Endothelial cell of umbilical vein (primary cell): ENCODE results near the gene VAV2. TPM values are rescaled to one million over a fixed set of nuclear protein-coding genes. Genes with fewer than 3 reads are reported as not detected.

Experiments
- BruUV-seq: library from RNA; stranded (reverse); fragments of 400-500 nt; replicated peaks from 2 replicates; lab custom pipeline; 2021; lab: Mats Ljungman, UMichigan
- CTCF ChIA-PET: fragments of 300-600, 350-600 bp; sonication (Branson Sonifier 250); formaldehyde crosslinking; loops from one replicate; lab custom pipeline; 2021; ENCODE audit warnings: antibody characterized with exemption, inconsistent platforms; lab: Charles Lee
- POLR2A ChIA-PET: fragments of 300-600, 350-600 bp; sonication (Branson Sonifier 250); formaldehyde crosslinking; loops from one replicate; lab custom pipeline; 2021; ENCODE audit warnings: antibody characterized with exemption, inconsistent platforms; lab: Charles Lee
- DNase-seq: peaks from one replicate; pipeline ENCODE4 v3.0.0-alpha.2; 2011; ENCODE audit warnings: low read depth, low spot score
- FAIRE-seq: peaks from 2 replicates; lab custom pipeline; 2011; peaks lifted over from hg19 to GRCh38; lab: Jason Lieb, UNC
- H2AFZ ChIP-seq: 2 replicates; pipeline ENCODE4 v1.6.0; 2012; ENCODE audit warnings: low read depth, low read length, control low read depth, inconsistent platforms
- H3K27ac ChIP-seq: 2 replicates; pipeline ENCODE4 v1.5.1; 2011; ENCODE audit warnings: low read depth, mild to moderate bottlenecking, control low read depth, low read length, moderate library complexity; ENCODE audit not compliant: insufficient read depth
- H3K27me3 ChIP-seq, 2 experiments: 2 replicates each; pipeline versions ENCODE4 v1.6.0 to v1.6.1; 2011; ENCODE audit warnings: low read length in 2 of 2, mixed read lengths in 1 of 2; ENCODE audit not compliant: control insufficient read depth in 2 of 2, insufficient read depth in 2 of 2
- H3K36me3 ChIP-seq, 2 experiments: 2 replicates in 1 of 2; 3 replicates in 1 of 2; pipeline ENCODE4 v1.5.1; 2011; ENCODE audit warnings: low read length in 2 of 2, mild to moderate bottlenecking in 1 of 2, moderate library complexity in 1 of 2; ENCODE audit not compliant: control insufficient read depth in 2 of 2, insufficient read depth in 2 of 2; ENCODE audit errors: extremely low read depth in 1 of 2
- H3K4me1 ChIP-seq: 3 replicates; pipeline ENCODE4 v1.5.1; 2011; ENCODE audit warnings: mild to moderate bottlenecking, low read length; ENCODE audit not compliant: control insufficient read depth, insufficient read depth; ENCODE audit errors: extremely low read depth
- H3K4me2 ChIP-seq: 2 replicates; pipeline ENCODE4 v1.6.1; 2011; ENCODE audit warnings: low read length, control low read depth, mixed read lengths; ENCODE audit not compliant: insufficient read depth
- H3K4me3 ChIP-seq, 3 experiments: fragments of 200-600 bp in 1 of 3; sonication (generic), shearing (Covaris generic) in 1 of 3; replicated peaks in 1 of 3; 2 replicates each; pipeline ENCODE4 v1.5.1; 2011 to 2016; ENCODE audit warnings: control low read depth in 3 of 3, low read length in 3 of 3, mild to moderate bottlenecking in 2 of 3, inconsistent platforms in 1 of 3, low read depth in 1 of 3, moderate library complexity in 1 of 3; ENCODE audit not compliant: insufficient read depth in 1 of 3
- H3K79me2 ChIP-seq: 2 replicates; pipeline ENCODE4 v1.6.0; 2012; ENCODE audit warnings: low read length, inconsistent platforms; ENCODE audit not compliant: control insufficient read depth, insufficient read depth
- H3K9ac ChIP-seq: replicated peaks from 2 replicates; pipeline ENCODE3; 2011; ENCODE audit warnings: low read length, control low read depth; ENCODE audit not compliant: insufficient read depth; ENCODE audit errors: extremely low read depth
- H3K9me1 ChIP-seq: replicated peaks from 3 replicates; pipeline ENCODE4 v1.6.0; 2011; ENCODE audit warnings: mild to moderate bottlenecking, low read length; ENCODE audit not compliant: control insufficient read depth, insufficient read depth; ENCODE audit errors: extremely low read depth
- H3K9me3 ChIP-seq: replicated peaks from 2 replicates; pipeline ENCODE4 v1.5.1; 2012; ENCODE audit warnings: low read length, inconsistent platforms; ENCODE audit not compliant: control insufficient read depth, insufficient read depth
- H4K20me1 ChIP-seq: replicated peaks from 2 replicates; pipeline ENCODE3; 2011; ENCODE audit warnings: mild to moderate bottlenecking, low read length; ENCODE audit not compliant: control insufficient read depth, insufficient read depth; ENCODE audit errors: extremely low read depth
- CTCF ChIP-seq, 2 donors: IDR thresholded peaks; 1 replicate in 1 of 2; 2 replicates in 1 of 2; pipeline ENCODE4 v1.5.1; 2011; ENCODE audit warnings: low read length in 2 of 2, mild to moderate bottlenecking in 2 of 2, moderate library complexity in 2 of 2, control low read depth in 1 of 2, inconsistent platforms in 1 of 2, low read depth in 1 of 2; ENCODE audit not compliant: insufficient read depth in 1 of 2; ENCODE audit errors: extremely low read depth in 1 of 2
- EZH2 ChIP-seq: IDR thresholded peaks from 2 replicates; pipeline ENCODE4 v1.6.1; 2012; ENCODE audit warnings: borderline replicate concordance, low read depth, mild to moderate bottlenecking, moderate library complexity, low read length, inconsistent platforms; ENCODE audit not compliant: severe bottlenecking
- FOS ChIP-seq: IDR thresholded peaks from 2 replicates; pipeline ENCODE4 v1.6.1; 2011; ENCODE audit warnings: mild to moderate bottlenecking, low read length, moderate library complexity, borderline replicate concordance; ENCODE audit not compliant: insufficient read depth
- GATA2 ChIP-seq: IDR thresholded peaks from 2 replicates; pipeline ENCODE4 v1.7.0; 2011; ENCODE audit warnings: low read depth, mild to moderate bottlenecking, moderate library complexity, mixed read lengths, low read length; ENCODE audit not compliant: insufficient read length, insufficient read depth
- JUN ChIP-seq: IDR thresholded peaks from 2 replicates; pipeline ENCODE4 v1.6.1; 2011; ENCODE audit warnings: borderline replicate concordance, low read depth; ENCODE audit not compliant: insufficient read length, insufficient read depth
- MAX ChIP-seq: IDR thresholded peaks from 2 replicates; pipeline ENCODE4 v1.6.1; 2011; ENCODE audit not compliant: insufficient read depth, insufficient read length
- MYC ChIP-seq: IDR thresholded peaks from one replicate; pipeline ENCODE4 v1.6.1; 2011; ENCODE audit warnings: mild to moderate bottlenecking, low read depth, low read length
- POLR2A ChIP-seq: IDR thresholded peaks from 2 replicates; pipeline ENCODE4 v1.6.1; 2012; ENCODE audit warnings: low read depth, mild to moderate bottlenecking, control low read depth, low read length
- POLR2AphosphoS5 ChIP-seq: IDR thresholded peaks from 2 replicates; pipeline ENCODE4 v1.6.1; 2012; ENCODE audit warnings: low read depth, mild to moderate bottlenecking, control low read depth, low read length, moderate library complexity; ENCODE audit not compliant: insufficient read depth
- dilution Hi-C: fragments of 300-500 bp; cut with MboI; formaldehyde crosslinking; loops from one replicate; pipeline ENCODE4 v1.15.0; 2019; ENCODE audit warnings: low sequenced_read_pairs; ENCODE audit not compliant: extremely low pct_ligation_motif_present
- intact Hi-C: fragments of 100-400 bp; cut with micrococcal nuclease; formaldehyde crosslinking; loops from one replicate; pipeline ENCODE4 v1.10.0; 2022
- polyA plus RNA-seq, 4 experiments: library from polyadenylated mRNA; depleted of rRNA in 3 of 4; stranded (reverse) in 3 of 4; unstranded in 1 of 4; fragments of >200 nt; gene quantifications; 2 replicates each; pipeline versions ENCODE4 v1.2.1 to v1.2.3, GENCODE V29; 2011 to 2012; ENCODE audit warnings: missing spikeins in 1 of 4
- total RNA-seq: library from RNA; stranded (reverse); gene quantifications from 2 replicates; pipeline ENCODE4 v1.2.3, GENCODE V29; 2021

Gene VAV2
- total and polyA plus RNA-seq, 2 donors (not counting 3 experiments of a cell fraction or from before 2014, with no cell fraction given): 10.6 to 30.6 TPM

- Histone ChIP-seq H3K79me2 (no peaks in the 10 kb centered on the region), H2AFZ (no peak overlapping the region), H3K4me1 (no peaks in the 10 kb centered on the region), H3K9me3 (no peaks in the 10 kb centered on the region), H3K27me3 (peaks cover 8 to 15% of the 10 kb centered on the region in 2 experiments), H4K20me1 (no peaks in the 10 kb centered on the region), H3K36me3 (no peaks in the 10 kb centered on the region), H3K9ac (no peak overlapping the region), H3K27ac (no peak overlapping the region), H3K4me3 (no peak overlapping the region), H3K4me2 (no peak overlapping the region), H3K9me1 (no peaks in the 10 kb centered on the region)
- FAIRE-seq: no peak
- POLR2A ChIA-PET: no interaction called here
- intact Hi-C loops: no loop called here
- no peak for TF ChIP-seq JUN
- no peak for TF ChIP-seq MAX
- TF ChIP-seq POLR2A: no peak
- no peak for TF ChIP-seq MYC
- no peak for TF ChIP-seq EZH2
- no peak for TF ChIP-seq FOS
- TF ChIP-seq CTCF (IDR thresholded peaks at IDR 0.05; ENCODE audit: extremely low read depth in 1 of 2, insufficient read depth in 1 of 2, low read depth in 1 of 2, low read length in 2 of 2): no peak
- no peak for TF ChIP-seq GATA2
- no peak for TF ChIP-seq POLR2AphosphoS5
- DNase-seq: no peak
- dilution Hi-C loops: no loop called here
- CTCF ChIA-PET: interaction anchor here (0.7 kb wide), 1 partner anchor 8 kb away, joined by 3 read pairs; no protein-coding TSS in a partner anchor
- BruUV-seq: no TSS peak
These were observed 241.0 kb downstream of the VAV2 start for GRCh38 chr9:133750982-133751649.
